Loucy (cell line): ENCODE data around the gene NKX1-2.

Experiments
- CTCF ChIP-seq: fragments of 200-600 bp; sonication (generic); conservative IDR thresholded peaks from 2 replicates; pipeline ENCODE4 v1.5.1; 2014; ENCODE audit warnings: mild to moderate bottlenecking, antibody characterized with exemption, low read length
- EZH2phosphoT487 ChIP-seq: fragments of 200-600 bp; IDR thresholded peaks from 2 replicates; pipeline ENCODE4 v1.6.1; 2018; ENCODE audit warnings: antibody characterized with exemption, mild to moderate bottlenecking, moderate library complexity, borderline replicate concordance

- TF ChIP-seq CTCF = no peak
- TF ChIP-seq EZH2phosphoT487 = no peak
These were observed 41.3 kb upstream of the NKX1-2 start for GRCh38 chr10:124491105-124491504.
